Upper lobe of left lung (tissue), 4 donors: ENCODE measurements around the gene ZNF629.

ENCODE experiments used
- POLR2A ChIP-seq, 4 donors: fragments of 450-650 bp; IDR thresholded peaks; one replicate each; pipeline ENCODE4 v1.5.1; 2016 to 2017; ENCODE audit warnings: antibody characterized with exemption in 4 of 4, mild to moderate bottlenecking in 2 of 4
- TF ChIP-seq, protein P1 (sequence below), 6 experiments: fragments of 450-650 bp in 4 of 6; fragments of 200-600 bp in 2 of 6; sonication (generic) in 2 of 6; IDR thresholded peaks; one replicate each; pipeline ENCODE4 v1.5.1; 2016 to 2019; ENCODE audit warnings: antibody characterized with exemption in 6 of 6

DNA sequence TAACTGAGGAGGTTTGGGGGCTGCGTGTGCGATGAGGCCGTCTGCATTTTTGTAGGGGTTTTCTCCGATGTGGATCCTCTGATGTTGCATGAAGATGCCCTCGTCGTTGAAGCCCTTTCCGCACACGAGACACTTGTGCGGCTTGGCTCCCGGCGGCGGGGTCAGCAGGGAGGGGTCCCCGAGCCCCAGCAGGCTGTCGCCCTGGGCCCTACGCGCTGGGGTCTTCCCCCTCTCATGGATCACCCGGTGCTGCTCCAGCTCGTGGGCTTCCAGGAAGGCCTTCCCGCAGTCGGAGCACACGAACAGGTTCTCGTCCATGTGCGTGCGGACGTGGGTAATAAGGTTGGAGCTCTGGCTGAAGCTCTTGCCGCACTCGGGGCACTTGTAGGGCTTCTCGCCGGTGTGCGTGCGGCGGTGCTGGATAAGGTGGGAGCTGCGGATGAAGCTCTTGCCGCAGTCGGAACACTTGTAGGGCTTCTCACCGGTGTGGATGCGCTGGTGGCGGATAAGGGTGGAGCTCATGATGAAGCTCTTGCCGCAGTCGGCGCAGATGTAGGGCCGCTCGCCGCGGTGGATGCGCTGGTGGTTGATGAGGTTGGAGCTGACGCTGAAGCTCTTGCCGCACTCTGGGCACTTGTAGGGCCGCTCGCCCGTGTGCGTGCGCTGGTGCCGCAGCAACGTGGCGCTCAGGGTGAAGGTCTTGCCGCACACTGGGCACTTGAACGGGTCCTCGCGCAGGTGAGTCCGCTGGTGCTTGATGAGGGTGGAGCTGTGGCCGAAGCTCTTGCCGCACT, 4.3 kb downstream of the ZNF629 start:
- TF ChIP-seq, protein P1, sequence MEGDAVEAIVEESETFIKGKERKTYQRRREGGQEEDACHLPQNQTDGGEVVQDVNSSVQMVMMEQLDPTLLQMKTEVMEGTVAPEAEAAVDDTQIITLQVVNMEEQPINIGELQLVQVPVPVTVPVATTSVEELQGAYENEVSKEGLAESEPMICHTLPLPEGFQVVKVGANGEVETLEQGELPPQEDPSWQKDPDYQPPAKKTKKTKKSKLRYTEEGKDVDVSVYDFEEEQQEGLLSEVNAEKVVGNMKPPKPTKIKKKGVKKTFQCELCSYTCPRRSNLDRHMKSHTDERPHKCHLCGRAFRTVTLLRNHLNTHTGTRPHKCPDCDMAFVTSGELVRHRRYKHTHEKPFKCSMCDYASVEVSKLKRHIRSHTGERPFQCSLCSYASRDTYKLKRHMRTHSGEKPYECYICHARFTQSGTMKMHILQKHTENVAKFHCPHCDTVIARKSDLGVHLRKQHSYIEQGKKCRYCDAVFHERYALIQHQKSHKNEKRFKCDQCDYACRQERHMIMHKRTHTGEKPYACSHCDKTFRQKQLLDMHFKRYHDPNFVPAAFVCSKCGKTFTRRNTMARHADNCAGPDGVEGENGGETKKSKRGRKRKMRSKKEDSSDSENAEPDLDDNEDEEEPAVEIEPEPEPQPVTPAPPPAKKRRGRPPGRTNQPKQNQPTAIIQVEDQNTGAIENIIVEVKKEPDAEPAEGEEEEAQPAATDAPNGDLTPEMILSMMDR (IDR thresholded peaks at IDR 0.05) = no peak
- no peak for TF ChIP-seq POLR2A (IDR thresholded peaks at IDR 0.05)
